HS-5 (cell line): ENCODE measurements around the gene LRP1.
A peak's percentile ranks its signal among the peaks of the same experiment; 100 is the strongest.

ENCODE experiments used
- DNase-seq: peaks from one replicate; pipeline ENCODE4 v3.0.0-alpha.2; 2012; ENCODE audit warnings: low read depth

Gene LRP1

DNA sequence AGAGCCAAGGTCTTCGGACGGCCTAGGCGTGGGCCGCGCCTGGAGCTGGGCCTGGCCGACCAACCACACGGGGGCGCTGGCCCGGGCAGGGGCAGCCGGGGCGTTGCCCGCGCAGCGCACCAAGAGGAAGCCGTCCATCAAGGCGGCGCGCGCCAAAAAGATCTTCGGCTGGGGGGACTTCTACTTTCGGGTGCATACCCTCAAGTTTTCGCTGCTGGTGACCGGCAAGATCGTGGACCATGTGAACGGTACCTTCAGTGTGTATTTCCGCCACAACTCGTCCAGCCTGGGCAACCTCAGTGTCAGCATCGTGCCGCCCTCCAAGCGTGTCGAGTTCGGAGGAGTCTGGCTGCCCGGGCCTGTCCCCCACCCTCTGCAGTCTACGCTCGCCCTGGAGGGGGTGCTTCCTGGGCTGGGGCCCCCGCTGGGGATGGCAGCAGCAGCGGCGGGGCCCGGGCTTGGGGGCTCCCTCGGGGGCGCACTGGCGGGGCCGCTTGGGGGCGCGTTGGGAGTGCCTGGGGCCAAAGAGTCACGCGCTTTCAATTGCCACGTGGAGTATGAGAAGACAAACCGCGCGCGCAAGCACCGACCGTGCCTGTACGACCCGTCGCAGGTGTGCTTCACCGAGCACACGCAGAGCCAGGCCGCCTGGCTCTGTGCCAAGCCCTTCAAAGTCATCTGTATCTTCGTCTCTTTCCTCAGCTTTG lies 96.8 kb downstream of the LRP1 start:
- no peak for DNase-seq

DNA sequence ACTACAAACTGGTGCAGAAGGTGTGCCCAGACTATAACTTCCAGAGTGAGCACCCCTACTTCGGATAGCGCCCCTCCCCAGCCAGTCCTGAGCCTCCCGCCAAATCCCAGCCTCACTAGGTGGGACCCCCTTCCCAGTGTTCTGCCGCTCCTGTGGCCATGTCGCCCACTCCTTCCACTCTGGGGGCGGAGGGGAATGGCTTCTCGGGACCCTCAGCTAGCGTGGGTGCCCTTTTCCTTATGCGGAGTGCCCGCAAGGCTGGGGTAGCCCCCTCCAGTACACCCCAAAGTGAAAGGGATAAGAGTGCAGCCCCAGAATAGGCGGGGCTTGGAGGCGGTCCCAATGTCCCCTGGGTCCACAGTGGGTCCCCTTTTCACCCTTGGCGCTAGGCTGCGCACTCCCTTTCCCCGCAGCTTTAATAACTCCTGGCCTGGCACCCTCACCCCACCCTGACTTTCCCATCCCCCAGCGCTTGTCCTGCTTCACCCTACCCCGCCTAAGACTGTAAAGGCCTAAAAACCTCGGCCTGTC lies 97.5 kb downstream of the LRP1 start:
- no peak for DNase-seq

DNA sequence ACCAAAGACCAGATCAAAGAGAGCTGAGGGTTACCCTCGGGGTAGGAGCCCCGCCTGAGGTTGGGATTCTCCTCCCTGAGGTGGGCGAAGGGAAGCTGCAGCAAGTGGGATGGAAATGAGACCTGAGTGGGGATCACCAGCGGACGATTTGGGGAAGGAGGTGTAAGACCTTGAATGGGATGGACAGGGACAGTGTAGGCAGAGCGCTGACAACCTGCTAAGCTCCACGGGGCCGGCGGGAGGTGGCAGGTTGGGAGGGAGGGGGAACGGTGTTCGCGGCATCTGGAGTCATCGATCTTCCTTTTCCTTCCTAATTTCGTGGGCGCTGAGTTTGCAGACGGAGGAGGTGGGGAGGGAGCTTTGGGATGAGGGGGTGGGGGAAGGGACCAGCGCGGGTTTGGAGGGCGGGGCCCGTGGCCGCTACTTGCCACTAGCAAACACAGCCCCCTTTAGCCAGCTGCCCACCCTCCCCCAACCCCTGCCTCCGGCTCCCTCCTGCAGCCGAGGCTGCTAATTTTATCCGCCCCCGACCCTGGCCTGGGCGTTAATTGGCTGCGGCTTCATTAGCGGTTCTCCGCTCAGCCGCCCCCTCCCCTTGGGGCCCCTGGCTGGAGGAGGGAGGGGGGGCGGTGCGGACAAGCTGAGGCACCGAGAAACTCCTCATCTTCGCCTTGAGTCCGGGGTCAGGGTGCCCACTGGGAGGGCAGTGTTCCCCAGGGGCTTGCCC lies 98.5 kb downstream of the LRP1 start:
- no peak for DNase-seq

DNA sequence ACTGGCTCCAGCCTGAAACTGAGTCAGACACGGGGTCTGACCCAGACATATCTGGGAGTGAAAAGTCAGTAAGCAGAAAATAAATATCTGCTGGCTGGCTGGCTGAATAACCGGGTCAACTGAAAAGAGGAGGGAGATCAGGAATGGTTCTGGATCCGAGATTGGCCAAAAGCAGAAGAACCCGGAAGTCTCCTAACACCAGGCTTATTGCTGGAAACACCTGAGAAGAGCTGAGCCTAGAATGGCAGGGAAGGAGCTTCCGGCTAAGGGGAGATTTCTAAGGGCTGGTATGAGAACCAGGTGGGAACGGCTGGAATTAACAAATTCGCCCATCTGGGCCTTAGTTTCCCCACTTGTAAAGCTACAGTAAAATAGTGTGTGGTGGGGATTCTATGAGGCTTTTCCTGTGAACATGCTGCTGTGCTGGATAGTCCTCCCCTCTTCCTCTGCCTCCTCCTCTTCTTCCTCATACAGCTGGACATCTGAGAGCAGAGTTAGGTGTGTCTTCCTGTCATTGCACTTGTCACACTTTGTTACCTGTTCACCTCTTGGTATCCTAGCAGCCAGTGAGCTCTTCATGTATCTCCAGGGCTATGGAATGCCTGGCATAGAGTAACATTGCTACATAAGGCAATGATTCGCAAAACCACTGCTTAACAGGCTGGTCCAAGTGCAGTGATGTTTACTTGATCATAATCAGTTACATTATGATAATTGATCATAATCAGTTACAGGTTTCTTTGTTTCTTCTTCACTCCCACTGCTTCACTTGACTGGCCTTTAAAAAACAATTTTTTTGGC lies 99.2 kb downstream of the LRP1 start:
- no peak for DNase-seq

DNA sequence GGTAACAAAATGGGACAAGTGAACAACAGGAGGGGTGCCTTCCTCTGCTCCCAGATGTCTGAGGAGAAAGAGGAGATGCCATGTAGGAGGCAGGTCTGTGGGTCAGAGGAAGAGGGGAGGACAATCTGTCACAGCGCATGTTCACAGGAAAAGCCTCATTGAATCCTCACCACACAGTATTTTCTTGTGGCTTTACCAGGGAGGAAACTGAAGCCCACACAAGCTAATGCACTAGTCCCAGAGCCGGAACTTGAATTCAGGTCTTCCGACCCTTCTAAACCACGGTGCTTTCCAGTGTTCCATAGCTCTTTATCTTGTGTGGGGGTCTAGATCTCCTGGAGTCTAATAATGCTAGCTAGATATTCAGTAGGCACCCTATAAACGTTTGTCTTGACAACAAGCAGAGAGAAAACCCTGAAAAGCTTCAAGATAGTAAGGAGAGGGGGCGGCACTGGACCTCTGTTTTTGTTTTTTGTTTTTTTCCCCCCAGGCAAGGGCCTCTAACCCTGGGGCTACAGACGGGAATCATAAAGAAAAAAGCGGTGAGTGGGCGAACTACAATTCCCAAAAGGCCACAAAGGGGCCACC lies 100.9 kb downstream of the LRP1 start:
- no peak for DNase-seq

DNA sequence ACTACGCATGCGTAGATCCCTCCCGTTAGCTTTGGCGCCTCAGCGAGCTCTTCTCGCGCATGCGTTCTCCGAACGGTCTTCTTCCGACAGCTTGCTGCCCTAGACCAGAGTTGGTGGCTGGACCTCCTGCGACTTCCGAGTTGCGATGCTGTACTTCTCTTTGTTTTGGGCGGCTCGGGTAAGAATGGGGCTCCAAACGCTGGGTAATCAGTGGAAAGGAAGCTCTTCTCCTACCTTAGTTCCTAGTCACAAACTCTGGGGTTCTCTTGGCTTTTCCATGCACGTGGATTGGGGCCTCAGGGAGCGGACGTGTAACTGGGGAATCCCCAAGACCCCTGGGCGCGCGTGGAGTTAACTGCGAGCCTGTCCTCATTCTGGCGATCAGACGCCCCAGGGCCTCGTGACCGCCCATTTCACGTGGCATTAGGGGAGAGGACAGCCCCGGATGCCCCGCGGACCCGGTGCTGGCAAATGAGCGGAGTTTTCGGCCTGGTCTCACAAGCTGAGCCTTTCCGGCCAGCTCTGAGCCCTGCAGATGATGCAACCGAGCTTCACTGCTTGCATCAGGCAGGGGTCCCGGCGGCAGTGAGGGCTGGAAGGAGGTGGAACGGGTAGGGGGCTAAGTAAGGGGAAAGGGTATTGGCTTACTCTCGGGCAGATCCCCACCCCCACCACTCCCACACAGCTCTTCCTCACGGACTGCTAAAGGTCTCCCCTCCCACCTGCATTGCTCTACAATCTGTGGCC lies 101.5 kb downstream of the LRP1 start, which contains the start of gene SHMT2:
Gene SHMT2, plus strand, starts transcription at position 78 of the 747 bp plus-strand sequence. Its CDS starts 68 bp downstream, at position 146.
- peak; percentile 85 for DNase-seq

DNA sequence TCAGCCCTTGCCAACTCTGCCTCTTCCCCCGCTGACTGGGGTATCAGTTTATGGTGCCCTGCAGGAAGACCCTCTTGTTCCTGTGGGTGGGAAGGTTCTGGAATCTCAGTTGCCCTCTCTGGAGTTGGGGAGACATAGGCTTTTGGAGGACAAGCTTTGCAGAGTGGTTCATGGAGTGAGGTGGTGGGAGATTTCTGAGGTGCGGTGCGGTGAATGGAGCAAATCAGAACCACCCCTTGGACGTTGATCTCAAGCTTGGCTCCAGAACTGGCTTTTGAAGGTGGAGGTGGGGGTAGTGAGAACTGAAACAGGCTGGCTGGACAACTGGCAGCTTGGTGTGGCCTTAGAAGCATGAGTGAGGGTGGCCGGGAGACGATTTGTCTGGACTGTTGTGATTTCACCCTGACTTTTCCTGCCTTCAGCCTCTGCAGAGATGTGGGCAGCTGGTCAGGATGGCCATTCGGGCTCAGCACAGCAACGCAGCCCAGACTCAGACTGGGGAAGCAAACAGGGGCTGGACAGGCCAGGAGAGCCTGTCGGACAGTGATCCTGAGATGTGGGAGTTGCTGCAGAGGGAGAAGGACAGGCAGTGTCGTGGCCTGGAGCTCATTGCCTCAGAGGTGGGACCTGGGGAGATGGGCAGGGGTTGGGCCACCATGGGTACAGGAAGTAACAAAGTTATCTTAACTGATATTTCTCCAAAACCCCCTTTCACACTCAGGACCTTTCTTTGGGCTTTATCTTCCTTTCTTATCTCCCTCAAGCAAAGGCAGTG lies 102.3 kb downstream of the LRP1 start:
- no peak for DNase-seq

DNA sequence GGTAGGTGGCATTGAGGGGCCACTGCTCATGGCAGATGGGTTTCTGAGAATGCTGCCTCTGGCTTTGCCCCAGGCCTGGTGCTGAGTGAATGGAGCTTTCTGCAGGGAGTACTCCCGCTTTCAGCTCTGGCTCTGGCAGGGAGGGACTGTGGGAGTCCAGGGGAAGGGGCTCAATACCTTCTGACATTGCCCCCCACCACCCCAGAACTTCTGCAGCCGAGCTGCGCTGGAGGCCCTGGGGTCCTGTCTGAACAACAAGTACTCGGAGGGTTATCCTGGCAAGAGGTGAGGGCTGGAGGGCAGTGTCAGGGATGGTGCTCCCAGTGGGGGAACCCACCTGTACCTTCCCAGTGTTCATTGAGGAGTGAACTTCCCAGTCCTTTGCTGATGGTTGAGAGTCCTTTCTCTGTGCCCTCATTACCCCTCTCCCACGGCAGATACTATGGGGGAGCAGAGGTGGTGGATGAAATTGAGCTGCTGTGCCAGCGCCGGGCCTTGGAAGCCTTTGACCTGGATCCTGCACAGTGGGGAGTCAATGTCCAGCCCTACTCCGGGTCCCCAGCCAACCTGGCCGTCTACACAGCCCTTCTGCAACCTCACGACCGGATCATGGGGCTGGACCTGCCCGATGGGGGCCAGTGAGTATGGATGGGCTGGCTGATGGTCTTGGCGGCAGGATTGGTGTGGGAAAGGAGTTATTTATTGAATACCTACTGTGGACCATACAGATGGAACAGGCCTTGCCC lies 103.2 kb downstream of the LRP1 start:
- no peak for DNase-seq

DNA sequence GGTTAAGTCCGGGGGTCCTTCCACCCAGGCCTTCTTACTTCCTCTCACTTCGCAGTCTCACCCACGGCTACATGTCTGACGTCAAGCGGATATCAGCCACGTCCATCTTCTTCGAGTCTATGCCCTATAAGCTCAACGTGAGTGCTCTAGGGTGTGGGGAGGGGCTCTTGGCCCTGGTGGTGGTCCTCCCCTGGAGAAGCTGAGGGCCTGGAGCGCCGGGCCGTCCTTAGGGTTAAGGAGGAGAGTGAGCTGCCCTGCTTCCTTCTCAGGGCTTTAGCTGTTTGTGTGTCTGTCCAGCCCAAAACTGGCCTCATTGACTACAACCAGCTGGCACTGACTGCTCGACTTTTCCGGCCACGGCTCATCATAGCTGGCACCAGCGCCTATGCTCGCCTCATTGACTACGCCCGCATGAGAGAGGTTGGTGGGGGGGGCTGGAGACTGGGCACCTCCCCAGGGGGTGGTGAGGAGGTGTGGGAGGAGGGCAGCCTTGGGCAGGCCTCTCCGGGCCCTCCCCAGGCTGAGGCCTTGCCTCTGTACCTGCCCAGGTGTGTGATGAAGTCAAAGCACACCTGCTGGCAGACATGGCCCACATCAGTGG lies 104.0 kb downstream of the LRP1 start:
- no peak for DNase-seq

DNA sequence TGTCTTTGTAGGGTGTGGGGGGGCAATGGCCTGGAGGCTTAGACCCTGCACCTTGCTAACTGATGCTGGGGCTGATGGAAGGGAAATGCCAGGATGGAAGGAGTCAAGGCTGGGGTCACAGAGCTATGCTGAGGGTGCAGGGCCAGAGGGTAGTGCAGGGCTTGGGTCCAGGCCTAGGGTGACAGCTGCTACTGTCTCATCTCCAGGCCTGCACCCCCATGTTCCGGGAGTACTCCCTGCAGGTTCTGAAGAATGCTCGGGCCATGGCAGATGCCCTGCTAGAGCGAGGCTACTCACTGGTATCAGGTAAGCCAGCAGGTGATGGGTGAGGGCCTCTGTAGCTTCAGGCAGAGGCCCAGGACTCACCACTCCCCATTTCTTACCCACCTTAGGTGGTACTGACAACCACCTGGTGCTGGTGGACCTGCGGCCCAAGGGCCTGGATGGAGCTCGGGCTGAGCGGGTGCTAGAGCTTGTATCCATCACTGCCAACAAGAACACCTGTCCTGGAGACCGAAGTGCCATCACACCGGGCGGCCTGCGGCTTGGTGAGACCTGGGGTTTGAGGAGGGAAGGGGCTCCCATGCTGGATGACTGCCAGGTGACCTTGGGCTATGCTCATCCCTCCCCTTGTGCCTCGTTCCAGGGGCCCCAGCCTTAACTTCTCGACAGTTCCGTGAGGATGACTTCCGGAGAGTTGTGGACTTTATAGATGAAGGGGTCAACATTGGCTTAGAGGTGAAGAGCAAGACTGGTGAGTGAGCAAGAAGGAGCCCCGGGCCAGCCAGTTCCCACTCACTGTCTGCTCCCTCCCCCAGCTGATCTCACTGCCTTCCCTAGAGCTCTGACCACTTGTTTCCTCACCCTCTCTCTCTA lies 105.3 kb downstream of the LRP1 start:
- DNase-seq: no peak

DNA sequence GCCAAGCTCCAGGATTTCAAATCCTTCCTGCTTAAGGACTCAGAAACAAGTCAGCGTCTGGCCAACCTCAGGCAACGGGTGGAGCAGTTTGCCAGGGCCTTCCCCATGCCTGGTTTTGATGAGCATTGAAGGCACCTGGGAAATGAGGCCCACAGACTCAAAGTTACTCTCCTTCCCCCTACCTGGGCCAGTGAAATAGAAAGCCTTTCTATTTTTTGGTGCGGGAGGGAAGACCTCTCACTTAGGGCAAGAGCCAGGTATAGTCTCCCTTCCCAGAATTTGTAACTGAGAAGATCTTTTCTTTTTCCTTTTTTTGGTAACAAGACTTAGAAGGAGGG lies 105.9 kb downstream of the LRP1 start:
- no peak for DNase-seq

DNA sequence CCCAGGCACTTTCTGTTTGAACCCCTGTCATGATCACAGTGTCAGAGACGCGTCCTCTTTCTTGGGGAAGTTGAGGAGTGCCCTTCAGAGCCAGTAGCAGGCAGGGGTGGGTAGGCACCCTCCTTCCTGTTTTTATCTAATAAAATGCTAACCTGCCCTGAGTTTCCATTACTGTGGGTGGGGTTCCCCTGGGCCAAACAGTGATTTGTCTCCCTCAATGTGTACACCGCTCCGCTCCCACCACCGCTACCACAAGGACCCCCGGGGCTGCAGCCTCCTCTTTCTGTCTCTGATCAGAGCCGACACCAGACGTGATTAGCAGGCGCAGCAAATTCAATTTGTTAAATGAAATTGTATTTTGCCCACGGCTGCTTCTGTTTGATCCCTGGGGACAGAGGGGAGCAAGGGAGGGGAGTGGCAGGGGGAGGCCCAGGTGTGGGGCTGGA lies 106.3 kb downstream of the LRP1 start:
- no peak for DNase-seq

DNA sequence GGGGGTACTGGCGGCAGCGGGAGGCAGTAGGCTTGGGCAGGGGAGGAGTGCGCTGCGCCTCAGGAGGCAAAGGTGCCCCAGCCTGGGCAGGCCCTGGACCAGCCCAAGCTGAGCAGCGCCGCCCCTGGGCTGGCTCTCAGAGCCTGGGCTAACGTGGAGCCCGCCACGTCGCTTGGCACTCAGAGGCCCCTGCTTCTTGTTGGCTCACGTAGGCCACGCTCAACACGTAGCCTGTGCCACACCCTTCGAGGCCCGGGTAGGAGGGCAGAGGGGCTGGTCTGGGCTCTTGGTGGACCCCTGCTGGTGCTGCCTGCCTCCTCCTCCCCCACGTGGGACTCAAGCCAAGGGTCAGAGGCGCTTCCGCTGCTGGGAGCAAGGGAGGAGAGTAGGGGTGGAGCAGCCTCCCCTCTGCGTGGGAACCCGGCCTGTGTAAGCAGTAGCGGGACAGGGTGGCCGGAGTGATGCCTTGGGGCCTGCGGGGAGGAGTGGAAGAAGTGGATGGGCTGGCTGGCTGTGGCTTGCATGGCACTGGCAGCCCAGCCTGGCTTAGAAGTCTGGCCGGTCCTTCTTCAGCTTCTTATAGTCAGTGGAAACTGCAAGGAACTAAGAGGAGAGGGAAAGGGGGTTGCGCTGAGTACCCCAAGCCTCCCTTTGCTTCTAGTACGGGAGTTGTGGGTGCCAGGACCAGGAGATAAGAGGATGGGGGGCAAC lies 106.9 kb downstream of the LRP1 start:
- DNase-seq: no peak

DNA sequence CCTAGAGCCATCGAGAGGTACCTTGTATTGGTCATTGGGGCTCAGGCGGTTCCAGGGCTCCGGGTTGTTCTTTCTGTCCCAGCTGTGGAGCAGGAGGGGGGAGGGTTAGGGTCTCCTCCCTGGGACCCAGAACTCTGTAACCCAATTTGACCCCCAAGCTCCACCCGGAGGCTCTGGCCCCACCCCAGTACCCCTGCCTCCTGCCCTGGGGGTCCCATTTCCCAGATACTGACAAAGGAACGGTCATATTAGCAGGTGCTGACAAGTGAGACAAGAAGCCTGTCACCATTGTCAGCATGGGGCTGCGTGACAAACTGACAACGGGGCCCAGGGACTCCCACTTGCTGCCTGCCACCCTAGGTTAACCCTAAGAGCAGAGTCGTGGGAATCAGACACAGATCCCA lies 107.4 kb downstream of the LRP1 start:
- no peak for DNase-seq

DNA sequence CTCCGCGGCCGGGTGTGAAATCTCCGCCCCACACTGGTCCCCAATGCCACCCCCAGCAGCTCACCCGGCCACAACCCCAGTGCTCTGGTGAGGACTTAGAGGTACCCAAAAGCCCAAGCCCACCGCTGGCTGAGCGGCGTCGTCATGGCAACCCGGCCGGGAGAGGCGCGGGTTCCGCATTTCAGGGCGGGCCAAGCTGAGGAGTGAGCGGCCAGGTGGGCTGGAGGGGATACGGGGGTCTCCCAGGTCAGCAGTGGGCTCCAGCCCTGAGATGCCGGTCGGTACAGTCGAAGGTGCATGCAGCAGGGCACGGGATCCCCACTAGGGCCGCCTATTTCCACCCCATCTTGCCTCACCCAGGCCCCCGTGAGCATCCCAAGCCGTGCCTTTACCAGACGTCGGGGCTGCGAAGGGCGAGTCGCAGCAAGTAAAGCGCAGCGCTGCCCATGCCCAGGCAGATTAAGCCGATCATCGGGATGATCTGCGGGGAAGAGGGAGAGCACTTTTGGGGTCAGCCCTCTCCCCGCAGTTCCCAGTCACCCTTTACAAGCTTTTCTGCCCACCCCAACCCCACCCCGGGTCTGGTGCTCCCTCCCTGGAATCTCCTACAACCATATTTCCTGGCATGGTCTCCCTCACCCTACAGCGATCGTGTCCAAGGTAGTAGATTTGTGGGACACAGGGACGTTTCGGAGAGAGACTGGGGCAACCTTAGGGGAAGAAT lies 108.1 kb downstream of the LRP1 start:
- no peak for DNase-seq

DNA sequence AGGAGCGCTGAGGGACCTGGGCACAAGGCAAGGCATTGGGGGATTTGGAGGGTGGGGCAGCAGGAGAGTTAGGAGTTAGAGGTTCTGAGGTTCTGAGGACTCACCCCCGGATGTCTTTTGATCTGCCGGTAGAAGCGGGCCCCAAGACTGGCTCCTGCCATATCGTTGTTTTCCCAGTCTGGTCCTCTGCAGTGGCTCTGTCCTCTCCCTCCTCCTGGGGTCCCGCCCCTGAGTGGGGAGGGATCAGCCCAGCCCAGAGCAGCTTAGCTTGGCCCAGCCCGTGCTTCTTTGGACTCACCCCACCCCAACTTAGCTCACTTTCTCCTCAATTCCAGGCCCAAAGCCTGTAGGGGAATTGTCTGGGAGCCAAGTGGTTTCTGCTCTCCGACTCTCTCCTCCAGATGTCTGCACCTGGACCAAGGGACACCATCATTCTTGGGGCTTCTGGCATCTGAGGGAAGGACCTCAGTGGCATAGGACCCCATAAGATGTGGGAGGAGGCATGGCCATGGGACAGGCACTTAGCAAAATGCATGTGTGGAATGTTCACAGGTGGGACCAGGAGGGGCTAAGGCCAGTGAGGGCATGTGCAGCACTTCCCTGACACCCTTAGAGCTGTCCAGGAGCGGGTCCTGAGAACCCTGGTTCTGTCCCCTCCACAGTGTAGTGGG lies 108.8 kb downstream of the LRP1 start:
- no peak for DNase-seq

DNA sequence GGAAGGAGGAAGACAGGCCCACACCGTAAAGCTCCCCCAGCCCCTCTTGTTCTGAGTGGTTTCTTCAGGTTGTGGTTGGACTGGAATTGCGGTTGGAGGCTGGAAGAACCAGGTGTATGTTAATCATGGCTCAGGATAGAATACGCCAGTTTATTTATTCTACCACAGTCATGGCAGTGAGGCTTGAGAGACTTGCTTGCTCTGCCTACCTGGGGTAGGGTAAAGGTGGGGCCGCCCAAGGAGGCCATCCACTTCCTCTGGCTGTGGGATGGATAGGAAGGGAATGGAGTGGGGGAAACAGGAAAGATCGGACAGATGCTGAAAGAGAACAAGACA lies 109.3 kb downstream of the LRP1 start:
- no peak for DNase-seq
